ENCODE data around the gene GOLGA6D.

- no peak for TF ChIP-seq EZH2 (IDR thresholded peaks at IDR 0.05; ENCODE audit: borderline replicate concordance, insufficient read depth, low read depth, low read length, poor library complexity, severe bottlenecking)
- TF ChIP-seq CTCF (IDR thresholded peaks at IDR 0.05), result no peak
These were observed 44.5 kb upstream of the GOLGA6D start for GRCh38 chr15:75238150-75238549.
